GM21717 (cell line): ENCODE results near the gene RPA1.
"Not testable (repeated sequence)": the region's sequence is repeated elsewhere in the genome, so short reads cannot be mapped to it uniquely, and the experiment has no call there.

ENCODE experiments used
- ATAC-seq: cut with Tn5 transposase; IDR thresholded peaks from one replicate; pipeline ENCODE4 v1.9.1; 2021; ENCODE audit warnings: mild to moderate bottlenecking, moderate library complexity; ENCODE audit not compliant: unreplicated experiment

RPA1 gene

GRCh38 chr17:1810450-1811103, 19.2 kb upstream of the RPA1 start:
- ATAC-seq, result no peak

DNA sequence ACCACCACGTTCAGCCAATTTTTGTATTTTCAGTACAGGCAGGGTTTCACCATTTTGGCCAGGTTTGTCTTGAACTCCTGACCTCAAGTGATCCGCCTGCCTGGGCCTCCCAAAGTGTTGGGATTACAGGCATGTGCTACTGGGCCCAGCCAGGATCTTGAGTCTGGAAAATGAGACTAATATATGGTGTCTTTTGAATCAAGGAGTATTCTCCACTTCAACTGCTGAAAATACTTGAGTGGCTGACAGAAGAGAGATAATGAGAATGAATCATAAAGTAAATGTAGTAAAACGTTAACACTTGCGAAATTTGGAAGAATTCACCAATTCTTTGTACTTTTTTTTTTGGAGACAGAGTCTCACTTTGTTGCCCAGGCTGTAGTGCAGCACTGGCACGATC, 16.7 kb upstream of the RPA1 start:
- no peak for ATAC-seq

GRCh38 chr17:1820528-1821252, 9.1 kb upstream of the RPA1 start:
- ATAC-seq, result no peak

- ATAC-seq, result peak; percentile 3
Measured at GRCh38 chr17:1829216-1829591, 601 bp upstream of the RPA1 start.

DNA sequence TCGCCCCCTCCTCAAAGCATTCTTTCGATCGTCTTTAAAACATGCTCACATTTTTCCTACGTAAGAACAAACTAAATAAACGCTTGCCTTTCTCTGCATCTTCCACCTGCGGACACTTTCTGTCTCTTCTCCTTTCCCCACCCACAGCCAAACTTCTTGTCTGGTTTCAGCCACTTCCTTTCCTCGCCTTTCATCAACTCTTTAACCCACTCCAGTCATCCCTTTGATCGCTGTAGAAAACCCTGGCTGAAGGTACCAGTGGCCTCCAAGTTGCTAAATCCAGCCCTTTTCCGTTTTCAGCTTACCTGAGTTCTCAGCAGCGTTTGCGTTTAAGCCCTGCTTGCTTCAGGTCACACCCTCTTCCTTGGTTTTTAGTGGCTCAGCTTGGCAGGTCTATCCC, 483 bp downstream of the RPA1 start:
- no peak for ATAC-seq

DNA sequence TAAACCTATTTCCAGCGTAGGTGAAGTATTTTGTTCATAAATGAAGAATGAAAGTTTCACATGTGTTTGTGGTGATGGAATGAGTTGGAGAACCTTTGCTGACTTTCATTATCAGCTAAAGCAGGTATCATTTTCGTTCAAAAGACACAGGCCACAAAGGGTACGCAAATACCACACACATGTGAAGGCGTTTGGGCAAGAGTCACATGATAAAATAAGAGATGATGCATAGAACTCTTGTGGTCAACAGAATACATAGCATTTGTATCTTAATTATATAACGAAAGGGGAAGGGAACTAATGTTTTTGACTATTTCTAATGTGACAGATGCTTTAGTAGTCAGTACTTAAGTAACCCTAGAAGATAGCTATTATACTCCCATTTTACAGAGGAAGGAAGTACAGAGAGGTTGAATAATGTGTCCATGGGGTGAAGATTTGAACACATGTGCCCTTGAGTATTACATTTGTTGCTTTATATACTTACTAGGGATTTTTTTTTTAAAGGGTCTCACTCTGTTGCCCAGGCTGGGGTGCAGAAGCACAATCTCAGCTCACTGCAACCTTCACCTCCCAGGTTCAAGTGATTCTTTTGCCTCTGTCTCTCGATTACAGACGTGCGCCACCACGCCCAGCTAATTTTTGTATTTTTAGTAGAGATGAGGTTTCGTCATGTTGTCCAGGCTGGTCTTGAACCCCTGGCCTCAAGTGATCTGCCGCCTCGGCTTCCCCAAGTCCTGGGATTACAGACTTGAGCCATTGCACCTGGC, 4.8 kb downstream of the RPA1 start:
- peak; percentile 45 for ATAC-seq

GRCh38 chr17:1839516-1839915, 9.7 kb downstream of the RPA1 start:
- no peak for ATAC-seq

GRCh38 chr17:1843947-1844346, 14.1 kb downstream of the RPA1 start:
- ATAC-seq, result no peak

- ATAC-seq, result no peak
Measured at GRCh38 chr17:1847191-1847590, 17.4 kb downstream of the RPA1 start.

DNA sequence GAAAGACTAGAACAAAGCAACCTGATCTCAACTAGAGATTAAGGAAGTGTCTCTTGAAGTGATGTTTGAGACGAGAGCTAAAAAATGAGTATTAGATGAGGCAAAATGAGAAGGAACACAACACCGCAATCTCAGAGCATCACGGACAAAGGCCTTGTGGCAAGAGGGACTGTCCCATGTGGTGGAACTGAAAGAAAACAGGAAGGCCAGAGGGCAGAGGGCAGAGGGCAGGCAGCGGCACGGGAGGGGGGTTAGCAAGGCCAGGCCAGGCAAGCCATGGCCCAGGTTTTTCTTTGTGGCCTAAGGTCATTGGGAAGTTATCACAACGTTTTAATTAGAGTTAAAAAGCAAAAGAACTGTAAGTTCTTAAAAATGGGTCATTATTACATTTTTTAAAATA, 22.5 kb downstream of the RPA1 start:
- no peak for ATAC-seq

- no peak for ATAC-seq
Measured at GRCh38 chr17:1853698-1854097, 23.9 kb downstream of the RPA1 start.

GRCh38 chr17:1856462-1856861, 26.7 kb downstream of the RPA1 start:
- ATAC-seq, result not testable (repeated sequence)

- ATAC-seq, result no peak
Measured at GRCh38 chr17:1860978-1861377, 31.2 kb downstream of the RPA1 start.

DNA sequence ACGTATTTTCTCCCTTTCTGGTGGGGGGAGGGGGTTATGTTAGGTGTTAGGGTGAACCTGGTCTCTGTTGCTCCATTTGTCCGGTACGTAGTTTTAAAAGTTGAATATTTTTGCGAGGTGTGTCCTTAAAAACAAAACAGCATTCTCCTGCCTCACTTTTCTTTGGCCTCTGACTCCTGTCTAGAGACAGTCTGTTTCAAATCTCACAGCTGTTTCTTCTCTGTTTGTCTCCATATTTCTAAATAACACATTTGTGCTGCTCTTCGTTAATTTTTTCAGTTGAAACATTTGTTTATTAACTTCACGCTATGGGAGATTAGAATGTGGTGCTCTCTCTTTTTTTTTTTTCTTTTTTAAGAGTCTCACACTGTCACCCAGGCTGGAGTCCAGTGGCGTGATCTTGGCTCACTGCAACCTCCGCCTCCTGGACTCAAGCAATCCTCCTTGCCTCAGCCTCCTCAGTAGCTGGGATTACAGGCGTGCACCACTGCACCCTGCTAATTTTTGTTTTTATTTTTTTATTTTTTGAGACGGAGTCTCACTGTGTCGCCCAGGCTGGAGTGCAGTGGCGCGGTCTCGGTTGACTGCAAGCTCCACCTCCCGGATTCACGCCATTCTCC, 31.7 kb downstream of the RPA1 start:
- ATAC-seq, result no peak

DNA sequence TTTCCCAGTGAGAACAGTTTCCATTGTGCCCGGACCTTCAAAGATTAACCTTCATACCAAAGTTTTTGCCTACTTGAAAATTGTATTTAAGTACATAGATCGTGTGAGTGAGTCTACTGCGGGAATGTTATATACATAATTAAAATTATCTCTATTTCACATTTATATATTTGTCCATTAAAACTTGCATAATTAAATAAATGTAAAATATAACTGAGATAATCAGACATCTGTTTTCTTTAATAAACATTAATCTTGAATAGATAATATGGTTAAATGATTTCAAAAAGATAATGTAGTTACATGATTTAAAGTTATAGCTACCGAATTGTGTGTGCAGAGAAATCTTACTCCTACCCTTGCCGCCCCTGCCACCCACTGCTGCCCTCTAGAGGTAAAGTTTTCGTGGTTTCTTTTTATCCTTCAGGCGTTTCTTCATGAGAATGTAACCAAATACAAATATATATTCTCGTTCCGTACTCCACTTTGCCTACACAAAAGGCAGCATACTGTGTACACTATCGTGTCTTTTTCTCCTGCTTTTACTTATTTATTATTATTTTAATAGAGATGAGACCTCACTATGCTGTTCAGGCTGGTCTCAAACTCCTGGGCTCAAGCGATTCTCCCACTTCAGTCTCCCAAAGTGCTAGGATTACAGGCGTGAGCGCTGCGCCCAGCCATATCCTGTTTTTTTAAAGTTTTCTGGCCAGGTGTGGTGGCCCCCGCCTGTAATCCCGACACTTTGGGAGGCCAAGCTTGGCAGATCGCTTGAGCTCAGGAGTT, 35.6 kb downstream of the RPA1 start:
- ATAC-seq, result no peak

DNA sequence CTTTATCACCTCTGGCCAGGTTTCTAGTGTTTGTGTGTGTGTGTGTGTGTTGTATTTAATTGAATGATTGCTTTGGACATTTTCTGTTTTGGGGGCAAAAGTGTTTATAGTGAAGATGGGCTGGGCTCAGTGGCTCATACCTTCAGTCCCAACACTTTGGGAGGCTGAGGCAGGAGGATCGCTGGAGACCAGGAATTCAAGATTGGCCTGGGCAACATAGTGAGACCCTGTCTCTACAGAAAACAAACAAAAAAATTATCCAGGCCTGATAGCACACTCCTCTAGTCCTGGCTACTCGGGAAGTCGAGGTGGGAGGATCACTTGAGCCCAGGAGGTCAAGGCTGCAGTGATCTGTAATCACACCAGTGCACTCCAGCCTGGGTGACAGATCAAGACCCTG, 37.5 kb downstream of the RPA1 start:
- no peak for ATAC-seq

- ATAC-seq, result no peak
Measured at GRCh38 chr17:1868090-1868489, 38.3 kb downstream of the RPA1 start.

DNA sequence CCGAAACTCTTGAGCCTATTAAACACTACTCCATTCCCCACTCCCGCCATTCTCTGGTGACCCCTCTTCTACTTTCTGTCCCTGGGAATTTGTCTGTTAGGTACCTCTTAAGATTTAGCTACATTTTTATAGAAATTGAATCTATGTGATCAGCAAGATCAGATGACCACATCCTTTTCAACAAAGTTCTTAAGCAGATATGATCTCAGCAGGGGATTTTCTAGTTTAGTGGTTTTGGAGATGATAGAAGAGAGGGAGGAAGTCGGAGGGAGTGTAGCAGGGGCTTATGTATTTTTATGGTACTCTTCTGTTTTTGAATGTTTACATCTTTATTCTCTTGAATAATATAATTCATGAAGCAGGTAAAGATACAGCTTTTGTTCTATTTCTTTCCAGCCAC, 40.8 kb downstream of the RPA1 start:
- ATAC-seq, result no peak

DNA sequence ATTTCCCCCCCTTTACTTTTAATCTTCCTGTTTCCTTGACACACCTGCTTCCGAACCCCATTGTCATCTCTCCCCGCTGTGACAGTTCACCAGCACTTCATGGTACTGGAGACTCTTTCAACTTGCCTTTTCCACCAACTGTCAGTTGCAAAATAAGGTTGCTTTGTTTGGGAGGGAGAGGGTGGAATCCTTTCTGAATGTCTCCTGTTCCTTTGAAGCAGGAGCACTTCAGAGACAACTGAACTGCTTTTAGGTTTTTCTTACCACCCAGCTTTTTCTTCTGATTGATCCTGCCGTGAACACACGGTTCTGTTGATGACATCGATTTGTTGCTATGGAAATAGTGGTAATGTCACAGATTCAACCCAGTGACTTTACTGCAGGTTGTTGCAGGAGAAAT, 42.0 kb downstream of the RPA1 start:
- no peak for ATAC-seq

- no peak for ATAC-seq
Measured at GRCh38 chr17:1872254-1872653, 42.4 kb downstream of the RPA1 start.

- no peak for ATAC-seq
Measured at GRCh38 chr17:1872976-1873375, 43.2 kb downstream of the RPA1 start.
